Activated naive CD8-positive, alpha-beta T cell (primary cell): Measurements from ENCODE around the gene XBP1.
"Not testable (repeated sequence)": the region's sequence is repeated elsewhere in the genome, so short reads cannot be mapped to it uniquely, and the experiment has no call there.

Source experiments
- H3K27ac Mint-ChIP-seq: one replicate; pipeline ENCODE4 v1.8.0; 2021; ENCODE audit warnings: mixed read lengths
- H3K27me3 Mint-ChIP-seq: one replicate; pipeline ENCODE4 v1.8.0; 2021; ENCODE audit warnings: mixed read lengths
- H3K36me3 Mint-ChIP-seq: one replicate; pipeline ENCODE4 v1.8.0; 2021; ENCODE audit warnings: mixed read lengths
- H3K4me1 Mint-ChIP-seq: one replicate; pipeline ENCODE4 v1.8.0; 2021; ENCODE audit warnings: low read depth, mixed read lengths
- H3K4me3 Mint-ChIP-seq: one replicate; pipeline ENCODE4 v1.8.0; 2021; ENCODE audit warnings: mild to moderate bottlenecking, mixed read lengths
- H3K9me3 Mint-ChIP-seq: one replicate; pipeline ENCODE4 v1.8.0; 2021; ENCODE audit warnings: low read depth, mixed read lengths

The XBP1 gene

GRCh38 chr22:28808716-28809355 lies 8.5 kb upstream of the XBP1 start:
- H3K9me3 Mint-ChIP-seq: no peaks in the 10 kb centered on the region
- H3K4me1 Mint-ChIP-seq: peaks cover 68% of the 10 kb centered on the region

GRCh38 chr22:28805426-28805825 lies 5.1 kb upstream of the XBP1 start:
- peaks cover 50% of the 10 kb centered on the region for H3K4me1 Mint-ChIP-seq
- H3K27ac Mint-ChIP-seq, H3K9me3 Mint-ChIP-seq, H3K4me3 Mint-ChIP-seq, H3K36me3 Mint-ChIP-seq, H3K27me3 Mint-ChIP-seq: not testable (repeated sequence)

More at GRCh38 chr22:28808716-28809355, 8.5 kb upstream of the XBP1 start:
- Mint-ChIP-seq H3K27ac (peak overlapping the region; percentile 50), H3K36me3 (peaks cover 2% of the 10 kb centered on the region), H3K27me3 (no peaks in the 10 kb centered on the region), H3K4me3 (no peak overlapping the region)

GRCh38 chr22:28802595-28803123 lies 2.3 kb upstream of the XBP1 start:
- Mint-ChIP-seq H3K4me3 (peak overlapping the region; percentile 94), H3K4me1 (peaks cover 42% of the 10 kb centered on the region), H3K27me3 (no peaks in the 10 kb centered on the region), H3K27ac (peak overlapping the region; percentile 93), H3K36me3 (no peaks in the 10 kb centered on the region), H3K9me3 (no peaks in the 10 kb centered on the region)

- H3K27ac Mint-ChIP-seq: peak overlapping the region; percentile 93
- no peaks in the 10 kb centered on the region for H3K36me3 Mint-ChIP-seq
- H3K4me3 Mint-ChIP-seq: peak overlapping the region; percentile 94
- no peaks in the 10 kb centered on the region for H3K27me3 Mint-ChIP-seq
- peaks cover 45% of the 10 kb centered on the region for H3K4me1 Mint-ChIP-seq
- no peaks in the 10 kb centered on the region for H3K9me3 Mint-ChIP-seq
These were observed 1.7 kb upstream of the XBP1 start for GRCh38 chr22:28801845-28802594.

GRCh38 chr22:28799606-28800307 lies 612 bp downstream of the XBP1 start:
- Mint-ChIP-seq H3K27ac (peak overlapping the region; percentile 92), H3K27me3 (no peaks in the 10 kb centered on the region), H3K9me3 (no peaks in the 10 kb centered on the region), H3K4me3 (peak overlapping the region; percentile 94), H3K4me1 (peaks cover 58% of the 10 kb centered on the region), H3K36me3 (peaks cover 7% of the 10 kb centered on the region)

GRCh38 chr22:28798810-28799605 lies 1.4 kb downstream of the XBP1 start:
- Mint-ChIP-seq H3K27ac (peak overlapping the region; percentile 92), H3K36me3 (peaks cover 12% of the 10 kb centered on the region), H3K4me1 (peaks cover 61% of the 10 kb centered on the region), H3K4me3 (peak overlapping the region; percentile 94), H3K9me3 (no peaks in the 10 kb centered on the region), H3K27me3 (no peaks in the 10 kb centered on the region)

- Mint-ChIP-seq H3K27ac (peak overlapping the region; percentile 79), H3K4me3 (peak overlapping the region; percentile 94), H3K36me3 (peaks cover 12% of the 10 kb centered on the region), H3K4me1 (peaks cover 67% of the 10 kb centered on the region), H3K9me3 (no peaks in the 10 kb centered on the region), H3K27me3 (no peaks in the 10 kb centered on the region)
These were observed 4.2 kb downstream of the XBP1 start for GRCh38 chr22:28795932-28796856.

- Mint-ChIP-seq H3K4me1 (peaks cover 71% of the 10 kb centered on the region), H3K36me3 (peaks cover 12% of the 10 kb centered on the region), H3K27me3 (no peaks in the 10 kb centered on the region), H3K27ac (peak overlapping the region; percentile 79), H3K9me3 (no peaks in the 10 kb centered on the region), H3K4me3 (no peak overlapping the region)
These were observed 5.2 kb downstream of the XBP1 start for GRCh38 chr22:28795071-28795693.

- Mint-ChIP-seq H3K27ac (peak overlapping the region; percentile 72), H3K9me3 (no peaks in the 10 kb centered on the region), H3K4me3 (no peak overlapping the region), H3K4me1 (peaks cover 70% of the 10 kb centered on the region), H3K36me3 (peaks cover 12% of the 10 kb centered on the region), H3K27me3 (no peaks in the 10 kb centered on the region)
These were observed 6.3 kb downstream of the XBP1 start for GRCh38 chr22:28793976-28794584.

- Mint-ChIP-seq H3K4me3 (peak overlapping the region; percentile 3), H3K27me3 (no peaks in the 10 kb centered on the region), H3K36me3 (peaks cover 12% of the 10 kb centered on the region), H3K4me1 (peaks cover 58% of the 10 kb centered on the region), H3K27ac (peak overlapping the region; percentile 64), H3K9me3 (no peaks in the 10 kb centered on the region)
These were observed 7.6 kb downstream of the XBP1 start for GRCh38 chr22:28792491-28793383.

- Mint-ChIP-seq H3K4me3 (no peak overlapping the region), H3K36me3 (peaks cover 12% of the 10 kb centered on the region), H3K9me3 (no peaks in the 10 kb centered on the region), H3K27ac (peak overlapping the region; percentile 38), H3K4me1 (peaks cover 54% of the 10 kb centered on the region), H3K27me3 (no peaks in the 10 kb centered on the region)
These were observed 8.4 kb downstream of the XBP1 start for GRCh38 chr22:28791841-28792490.

GRCh38 chr22:28791124-28791523 lies 9.2 kb downstream of the XBP1 start:
- no peaks in the 10 kb centered on the region for H3K27me3 Mint-ChIP-seq
- H3K9me3 Mint-ChIP-seq: no peaks in the 10 kb centered on the region
- no peak overlapping the region for H3K4me3 Mint-ChIP-seq
- H3K4me1 Mint-ChIP-seq: peaks cover 48% of the 10 kb centered on the region
- peaks cover 5% of the 10 kb centered on the region for H3K36me3 Mint-ChIP-seq
- no peak overlapping the region for H3K27ac Mint-ChIP-seq
